Measurements from ENCODE around the gene PPP1R26.
"Not testable (repeated sequence)": the region's sequence is repeated elsewhere in the genome, so short reads cannot be mapped to it uniquely, and the experiment has no call there.

PPP1R26 gene
- long read RNA-seq, donor 1, full-length matches to known transcripts: 12 of 12 reads
- long read RNA-seq, donor 1, partial matches to known transcripts: 0 of 12 reads
- long read RNA-seq, donor 1, other reads (novel, unspliced or antisense): 0 of 12 reads
- long read RNA-seq, donor 2, full-length matches to known transcripts: 7 of 7 reads
- long read RNA-seq, donor 2, partial matches to known transcripts: 0 of 7 reads
- long read RNA-seq, donor 2, other reads (novel, unspliced or antisense): 0 of 7 reads
- long read RNA-seq, donor 3, full-length matches to known transcripts: 9 of 9 reads
- long read RNA-seq, donor 3, partial matches to known transcripts: 0 of 9 reads
- long read RNA-seq, donor 3, other reads (novel, unspliced or antisense): 0 of 9 reads
- long read RNA-seq, donor 4, full-length matches to known transcripts: 35 of 35 reads
- long read RNA-seq, donor 4, partial matches to known transcripts: 0 of 35 reads
- long read RNA-seq, donor 4, other reads (novel, unspliced or antisense): 0 of 35 reads
- long read RNA-seq, donor 5, full-length matches to known transcripts: 15 of 20 reads
- long read RNA-seq, donor 5, partial matches to known transcripts: 5 of 20 reads
- long read RNA-seq, donor 5, other reads (novel, unspliced or antisense): 0 of 20 reads
- long read RNA-seq, donor 6, full-length matches to known transcripts: 10 of 10 reads
- long read RNA-seq, donor 6, partial matches to known transcripts: 0 of 10 reads
- long read RNA-seq, donor 6, other reads (novel, unspliced or antisense): 0 of 10 reads
- long read RNA-seq, donor 7, full-length matches to known transcripts: 30 of 30 reads
- long read RNA-seq, donor 7, partial matches to known transcripts: 0 of 30 reads
- long read RNA-seq, donor 7, other reads (novel, unspliced or antisense): 0 of 30 reads
- long read RNA-seq, donor 8, full-length matches to known transcripts: 15 of 15 reads
- long read RNA-seq, donor 8, partial matches to known transcripts: 0 of 15 reads
- long read RNA-seq, donor 8, other reads (novel, unspliced or antisense): 0 of 15 reads

DNA sequence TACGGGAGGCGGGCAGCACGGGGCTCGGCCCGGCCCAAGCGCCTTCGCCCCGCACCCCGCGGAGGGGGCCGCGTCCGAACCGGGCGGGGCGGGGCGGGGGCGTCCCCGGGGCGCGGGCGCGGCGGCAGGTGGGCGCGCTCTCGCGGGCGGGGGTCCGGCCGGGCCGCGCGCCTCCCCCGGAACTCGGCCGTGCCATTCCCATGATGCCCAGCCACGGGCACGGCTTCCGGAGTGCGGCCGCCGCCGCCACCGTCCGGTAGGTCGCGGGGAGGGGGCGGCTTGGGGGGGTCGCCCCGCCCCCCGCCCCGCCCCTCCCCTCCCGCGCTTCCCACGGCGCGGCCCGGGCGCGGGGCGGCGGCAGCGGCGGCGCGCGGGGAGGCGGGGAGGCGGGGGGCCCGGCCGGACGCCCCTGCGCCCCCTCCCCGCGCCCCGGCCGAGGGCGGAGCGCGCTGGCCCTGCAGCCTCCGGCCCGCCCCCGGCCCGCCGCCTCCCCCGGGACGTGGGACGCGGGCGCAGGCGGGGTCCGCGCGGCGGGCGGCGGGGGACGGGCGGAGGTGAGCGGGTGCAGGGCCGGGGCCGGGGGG is at the start of gene PPP1R26:
TSS of gene PPP1R26 (plus strand) at position 314 of the 584 bp plus-strand sequence. CDS start 4,729 bp downstream, outside the sequence.
- DNase-seq: no peak

- no peak for DNase-seq
These were observed 42.3 kb upstream of the PPP1R26 start for GRCh38 chr9:135437259-135437658.

DNA sequence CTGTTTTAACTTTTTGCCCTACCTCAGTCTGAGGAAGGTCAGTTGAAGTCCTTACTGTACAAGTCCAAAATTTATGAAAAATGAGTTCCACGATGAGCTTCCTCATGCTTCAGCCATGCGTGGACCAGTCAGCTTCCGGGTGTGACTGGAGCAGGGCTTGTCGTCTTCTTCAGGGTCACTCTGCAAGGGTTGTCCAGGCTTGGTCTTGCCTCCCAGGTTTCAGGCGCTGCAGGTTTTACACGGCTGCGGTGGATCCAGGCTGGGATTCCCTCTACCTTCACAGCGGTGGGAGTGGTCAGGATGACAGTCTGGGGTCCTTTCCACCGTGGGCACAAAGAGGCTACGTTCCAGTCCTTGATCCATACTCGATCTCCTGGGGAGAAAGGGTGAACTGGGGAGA is 41.9 kb upstream of the PPP1R26 start:
- DNase-seq: not testable (repeated sequence)

GRCh38 chr9:135438581-135439232 is 40.9 kb upstream of the PPP1R26 start:
- not testable (repeated sequence) for DNase-seq

GRCh38 chr9:135439514-135439913 is 40.1 kb upstream of the PPP1R26 start:
- not testable (repeated sequence) for DNase-seq

DNA sequence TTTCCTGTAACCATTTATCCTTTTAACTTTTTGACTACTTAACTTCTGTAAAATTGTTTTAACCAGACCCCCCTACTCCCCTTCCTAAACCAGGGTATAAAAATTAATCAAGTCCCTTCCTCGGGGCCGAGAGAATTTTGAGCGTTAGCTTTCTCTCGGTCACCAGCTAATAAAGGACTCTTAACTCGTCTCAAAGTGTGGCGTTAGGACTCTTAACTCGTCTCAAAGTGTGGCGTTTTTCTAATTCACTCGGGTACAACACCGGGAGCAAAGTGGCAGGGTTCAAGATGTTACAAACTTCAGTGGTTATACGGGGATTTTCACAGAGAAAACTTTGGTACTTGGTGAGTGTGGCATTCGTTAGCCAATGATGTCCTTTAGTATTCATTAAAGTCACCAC is 39.7 kb upstream of the PPP1R26 start:
- DNase-seq: no peak

DNA sequence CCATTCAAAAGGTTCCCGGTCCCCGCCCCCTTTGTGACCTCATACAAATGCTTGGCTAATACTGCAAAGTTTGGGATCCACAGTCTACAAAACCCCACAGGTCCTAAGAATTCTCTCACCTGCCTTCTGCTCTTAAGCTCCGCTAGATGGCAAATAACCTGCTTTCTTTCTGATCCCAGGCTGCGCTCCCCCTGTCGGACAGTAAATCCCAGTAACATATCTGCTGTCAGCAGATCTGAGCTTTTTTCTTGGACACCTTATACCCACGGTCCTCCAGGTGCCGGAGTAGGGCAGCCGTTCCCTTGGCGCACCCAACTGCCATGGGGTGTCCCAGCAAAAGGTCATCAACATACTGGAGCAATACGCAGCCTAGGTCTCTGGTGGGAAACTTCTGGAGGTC is 39.0 kb upstream of the PPP1R26 start:
- no peak for DNase-seq

DNA sequence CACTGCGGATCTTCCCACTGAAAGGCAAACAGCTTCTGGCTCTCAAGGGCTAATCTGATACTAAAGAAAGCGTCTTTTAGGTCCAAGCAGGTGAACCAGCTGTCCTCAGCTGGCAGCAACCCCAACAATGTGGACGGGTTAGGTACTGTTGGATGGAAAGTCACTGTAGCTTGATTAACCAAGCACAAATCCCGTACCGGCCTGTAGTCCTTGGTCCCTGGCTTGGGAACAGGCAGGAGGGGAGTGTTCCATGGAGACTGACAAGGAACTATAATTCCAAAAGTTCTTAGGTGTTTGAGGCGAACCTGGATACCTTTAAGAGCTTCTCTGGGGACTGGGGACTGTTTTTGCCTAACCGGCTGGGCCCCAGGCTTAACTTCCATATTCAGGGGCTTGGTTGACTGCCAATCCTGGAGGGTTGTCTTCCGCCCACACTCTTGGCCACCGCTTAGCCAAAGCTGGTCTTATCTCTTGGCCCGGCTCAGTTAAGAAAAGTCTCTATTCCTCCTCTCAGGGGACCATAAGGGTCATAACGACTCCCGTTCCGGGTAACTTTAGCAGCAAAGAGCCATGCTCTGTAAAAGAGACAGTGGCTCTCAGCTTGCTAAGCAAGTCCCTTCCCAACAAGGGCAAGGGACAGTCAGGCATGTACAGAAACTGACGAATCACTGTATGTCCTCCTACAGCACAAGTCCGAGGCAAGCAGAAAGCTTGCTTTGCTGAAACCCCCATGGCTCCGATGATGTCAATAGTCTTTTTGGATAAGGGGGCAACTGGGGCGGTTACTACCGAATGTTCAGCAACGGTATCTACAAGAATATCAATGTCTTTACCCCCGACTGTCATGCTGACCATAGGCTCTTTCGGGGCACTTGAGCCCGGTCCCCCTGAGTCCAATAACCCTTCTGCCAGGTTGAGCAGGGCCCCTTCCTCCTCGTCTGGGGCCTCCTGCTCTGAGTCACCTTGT is 38.2 kb upstream of the PPP1R26 start:
- not testable (repeated sequence) for DNase-seq

GRCh38 chr9:135442075-135442474 is 37.5 kb upstream of the PPP1R26 start:
- DNase-seq: no peak

- peak; percentile 30 for DNase-seq
These were observed 35.7 kb upstream of the PPP1R26 start for GRCh38 chr9:135443797-135444425.

GRCh38 chr9:135447126-135447525 is 32.5 kb upstream of the PPP1R26 start:
- DNase-seq: no peak

- no peak for DNase-seq
These were observed 30.9 kb upstream of the PPP1R26 start for GRCh38 chr9:135448663-135449100.

DNA sequence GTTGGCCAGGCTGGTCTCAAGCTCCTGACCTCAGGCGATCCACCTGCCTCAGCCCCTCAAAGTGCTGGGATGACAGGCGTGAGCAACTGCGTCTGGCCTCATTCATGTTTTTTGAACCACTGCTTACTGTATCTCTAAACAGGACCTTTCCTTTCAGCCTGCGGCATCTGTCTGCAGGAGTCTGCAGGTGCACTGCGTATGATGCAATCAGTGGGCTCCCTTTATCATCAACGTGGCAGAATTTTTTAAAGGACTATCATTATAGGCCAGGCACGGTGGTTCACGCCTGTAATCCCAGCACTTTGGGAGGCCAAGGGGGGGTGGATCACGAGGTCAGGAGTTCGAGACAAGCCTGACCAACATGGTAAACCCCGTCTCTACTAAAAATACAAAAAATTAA is 30.1 kb upstream of the PPP1R26 start:
- DNase-seq: not testable (repeated sequence)

- DNase-seq: no peak
These were observed 28.6 kb upstream of the PPP1R26 start for GRCh38 chr9:135450956-135451355.

GRCh38 chr9:135451909-135452308 is 27.7 kb upstream of the PPP1R26 start:
- DNase-seq: not testable (repeated sequence)

DNA sequence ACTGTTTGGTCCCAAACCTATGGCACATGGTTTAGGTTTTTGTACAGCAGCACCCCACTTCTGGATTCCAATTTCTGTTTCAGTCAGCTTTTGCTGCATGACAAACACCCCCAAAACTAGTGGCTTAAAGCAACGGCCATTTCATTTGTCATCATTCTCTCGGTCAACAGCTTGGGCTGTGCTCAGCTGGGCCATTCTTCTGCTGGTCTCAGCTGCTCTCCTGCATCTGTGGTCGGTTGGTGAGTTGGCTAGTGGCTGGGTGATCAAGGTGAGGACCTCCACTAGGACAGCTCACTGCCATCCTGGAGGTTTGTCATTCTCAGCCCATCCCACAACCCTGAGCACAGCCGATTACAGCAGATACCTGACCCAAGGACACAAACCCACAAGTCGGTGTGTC is 24.8 kb upstream of the PPP1R26 start:
- DNase-seq: no peak

DNA sequence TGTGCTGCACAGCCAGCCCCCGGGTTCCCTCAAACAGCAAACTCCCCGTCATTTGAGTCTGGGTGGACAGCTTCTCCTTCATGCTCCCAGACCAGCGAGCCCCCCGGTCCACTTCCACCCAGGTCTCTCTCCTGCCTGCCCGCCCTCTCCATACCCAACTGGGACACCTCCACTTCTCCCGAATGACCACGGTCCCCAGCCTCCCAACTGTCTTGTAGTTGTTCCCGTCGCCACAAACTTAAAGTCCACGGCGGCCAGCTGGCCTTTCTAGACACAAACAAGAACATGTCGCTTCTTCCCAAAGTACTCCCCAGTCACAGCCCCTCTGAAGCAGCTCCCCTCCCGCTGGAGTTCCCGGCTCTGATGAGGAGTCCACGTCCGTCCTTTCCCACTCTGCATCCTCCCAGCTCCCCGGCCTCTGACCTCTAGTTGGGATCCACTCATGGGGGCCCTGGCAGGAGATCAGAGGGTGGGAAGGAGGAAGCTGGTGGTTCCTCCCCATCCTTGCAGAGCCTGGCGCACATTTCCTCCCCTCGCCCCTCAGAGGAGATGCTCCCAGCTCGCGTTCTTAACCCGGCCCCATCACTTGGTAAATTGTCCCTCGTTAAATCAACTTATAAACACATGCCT is 24.1 kb upstream of the PPP1R26 start:
- DNase-seq: no peak

DNA sequence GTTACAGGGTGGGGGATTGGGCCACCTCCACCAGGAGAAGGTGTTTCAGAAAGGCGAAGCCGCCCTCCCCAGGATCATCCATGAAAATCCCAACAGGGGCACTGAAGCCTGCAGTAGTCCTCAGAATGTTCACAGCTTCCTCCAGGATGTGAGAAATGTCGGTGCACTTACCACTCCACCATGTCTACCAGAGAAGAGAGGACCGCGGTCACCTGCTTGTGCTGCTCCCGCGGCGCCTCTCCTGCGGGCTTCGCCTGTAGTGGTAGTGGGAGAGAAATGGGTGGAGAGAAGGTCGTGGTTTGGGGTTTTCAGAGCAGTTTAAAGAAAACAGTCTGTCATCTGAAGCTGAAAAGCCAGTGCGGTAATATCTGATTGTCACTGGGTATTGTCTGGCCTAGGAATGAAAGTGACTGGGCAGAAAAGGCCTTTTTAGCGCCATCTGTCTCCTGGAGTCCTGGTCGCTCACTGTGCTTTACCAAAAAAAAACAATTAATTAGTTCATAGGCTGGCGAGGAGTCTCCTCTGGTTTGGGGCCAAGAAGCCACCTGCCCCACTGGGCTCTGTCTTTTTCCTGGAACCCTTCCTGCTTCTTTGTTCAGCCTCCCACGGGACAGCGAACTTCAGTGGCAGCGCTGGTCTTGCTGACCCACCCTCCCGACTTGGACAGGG is 23.0 kb upstream of the PPP1R26 start:
- no peak for DNase-seq

DNA sequence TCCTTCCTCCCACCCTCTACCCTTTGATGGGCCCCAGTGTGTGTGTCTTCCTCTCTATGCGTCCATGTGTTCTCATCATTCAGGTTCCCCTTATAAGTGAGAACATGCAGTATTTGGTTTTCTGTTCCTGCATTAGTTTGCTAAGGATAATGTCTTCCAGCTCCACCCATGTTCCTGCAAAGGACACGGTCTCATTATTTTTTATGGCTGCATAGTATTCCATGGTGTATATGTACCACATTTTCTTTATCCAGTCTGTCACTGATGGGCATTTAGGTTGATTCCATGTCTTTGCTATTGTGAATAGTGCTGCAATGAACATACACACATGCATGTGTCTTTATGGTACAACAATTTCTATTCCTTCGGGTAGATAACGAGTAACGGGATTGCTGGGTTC is 21.1 kb upstream of the PPP1R26 start:
- DNase-seq: not testable (repeated sequence)
